Activated naive CD4-positive, alpha-beta T cell treated with Interleukin-2 at 50 U/mL for 16 hours (primary cell): Measurements from ENCODE around the gene PPM1J.
"Not testable (repeated sequence)": the region's sequence is repeated elsewhere in the genome, so short reads cannot be mapped to it uniquely, and the experiment has no call there.

Source experiments
- DNase-seq: peaks from one replicate; pipeline ENCODE4 v3.0.0-alpha.2; 2020

Gene PPM1J

GRCh38 chr1:112721294-112721693, 6.2 kb upstream of the PPM1J start:
- DNase-seq: not testable (repeated sequence)

DNA sequence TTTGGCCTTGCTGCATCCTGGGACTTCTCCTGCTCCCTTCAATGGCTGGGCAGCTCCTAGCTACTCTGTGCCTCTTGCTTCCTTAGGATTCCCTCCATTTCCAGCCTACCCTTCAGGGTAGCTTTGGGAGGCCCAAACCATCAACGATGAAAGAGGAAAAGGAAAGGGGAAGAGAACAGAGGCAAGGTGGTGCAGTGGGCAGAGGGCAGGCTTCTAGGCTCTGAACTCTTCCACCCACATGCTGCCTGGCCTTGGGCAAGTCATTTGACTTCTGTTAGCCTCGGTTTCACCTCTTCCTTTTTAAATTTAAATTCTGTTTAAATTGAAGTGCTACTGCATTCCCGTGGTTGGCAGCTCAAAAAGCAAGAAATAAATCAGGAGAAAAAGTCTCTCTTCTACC, 5.7 kb upstream of the PPM1J start:
- no peak for DNase-seq

GRCh38 chr1:112719706-112720105, 4.6 kb upstream of the PPM1J start:
- no peak for DNase-seq

DNA sequence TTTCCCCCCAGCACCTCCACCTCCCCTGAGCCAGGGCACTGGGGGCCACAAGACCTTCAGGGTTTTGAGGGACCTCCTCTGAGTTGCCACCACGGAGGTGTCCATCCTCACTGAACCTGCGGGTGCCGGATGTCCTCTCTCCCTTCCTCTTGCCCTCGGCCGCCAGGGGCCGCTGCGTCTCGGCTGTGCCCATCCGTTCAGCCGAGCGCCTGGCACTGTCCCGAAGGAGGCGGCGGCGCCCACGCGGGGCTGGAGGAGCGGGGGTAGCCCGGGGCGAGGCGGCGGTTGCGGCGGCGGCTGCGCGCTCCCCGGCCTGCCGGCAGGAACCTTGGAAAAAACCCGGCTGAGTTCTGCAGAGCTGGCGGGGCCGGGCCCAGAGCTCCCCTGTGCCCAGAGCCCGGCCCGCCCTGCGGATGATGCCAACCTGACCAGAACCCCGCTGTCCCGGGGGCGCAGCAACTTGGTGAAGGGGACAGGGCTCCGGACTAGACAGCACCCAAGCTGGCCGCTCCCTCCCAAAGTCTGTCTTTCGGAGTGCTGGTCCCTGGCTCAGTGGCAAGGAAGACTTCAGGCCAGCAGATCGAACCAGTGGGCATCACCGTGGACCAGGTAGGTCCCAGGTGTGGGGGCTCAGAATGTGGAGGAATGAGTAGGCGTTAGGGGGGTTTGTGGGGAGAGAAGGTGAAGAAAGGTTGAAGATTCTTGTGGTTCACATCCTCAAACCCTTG, 3.7 kb upstream of the PPM1J start:
- peak; percentile 78 for DNase-seq

DNA sequence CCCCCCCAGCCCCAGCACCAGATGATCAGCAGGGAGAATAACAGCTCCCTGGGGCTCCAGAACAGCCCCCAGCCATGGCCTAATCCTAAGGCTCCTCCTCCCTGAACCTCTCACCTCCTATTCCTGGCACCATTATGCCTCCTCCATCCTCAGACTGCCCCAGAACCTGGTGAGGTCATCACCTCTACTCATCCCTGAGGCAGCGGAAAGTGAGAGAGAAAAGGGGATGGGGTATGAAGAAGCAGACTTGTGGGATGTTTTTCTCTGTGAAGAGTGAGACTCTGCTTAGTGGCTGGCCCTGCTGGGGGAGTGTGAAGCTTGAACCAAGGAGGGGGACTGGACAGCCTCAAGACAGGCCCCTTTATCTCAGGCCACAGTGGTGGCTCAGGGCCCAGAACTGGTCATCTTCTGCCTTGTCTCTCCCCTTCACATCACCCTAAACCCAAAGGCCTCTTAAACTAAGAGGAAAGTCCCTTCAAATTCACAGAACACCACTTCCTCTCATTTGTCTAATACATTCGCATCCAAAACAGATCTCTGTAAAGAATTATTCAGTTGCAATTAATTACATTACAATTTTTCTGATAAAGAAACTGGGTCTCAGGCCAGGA, 2.2 kb upstream of the PPM1J start:
- no peak for DNase-seq

- DNase-seq: peak; percentile 82
Observed at GRCh38 chr1:112716133-112716720, 1.1 kb upstream of the PPM1J start.

GRCh38 chr1:112714313-112715263, 544 bp downstream of the PPM1J start:
- DNase-seq: peak; percentile 21

DNA sequence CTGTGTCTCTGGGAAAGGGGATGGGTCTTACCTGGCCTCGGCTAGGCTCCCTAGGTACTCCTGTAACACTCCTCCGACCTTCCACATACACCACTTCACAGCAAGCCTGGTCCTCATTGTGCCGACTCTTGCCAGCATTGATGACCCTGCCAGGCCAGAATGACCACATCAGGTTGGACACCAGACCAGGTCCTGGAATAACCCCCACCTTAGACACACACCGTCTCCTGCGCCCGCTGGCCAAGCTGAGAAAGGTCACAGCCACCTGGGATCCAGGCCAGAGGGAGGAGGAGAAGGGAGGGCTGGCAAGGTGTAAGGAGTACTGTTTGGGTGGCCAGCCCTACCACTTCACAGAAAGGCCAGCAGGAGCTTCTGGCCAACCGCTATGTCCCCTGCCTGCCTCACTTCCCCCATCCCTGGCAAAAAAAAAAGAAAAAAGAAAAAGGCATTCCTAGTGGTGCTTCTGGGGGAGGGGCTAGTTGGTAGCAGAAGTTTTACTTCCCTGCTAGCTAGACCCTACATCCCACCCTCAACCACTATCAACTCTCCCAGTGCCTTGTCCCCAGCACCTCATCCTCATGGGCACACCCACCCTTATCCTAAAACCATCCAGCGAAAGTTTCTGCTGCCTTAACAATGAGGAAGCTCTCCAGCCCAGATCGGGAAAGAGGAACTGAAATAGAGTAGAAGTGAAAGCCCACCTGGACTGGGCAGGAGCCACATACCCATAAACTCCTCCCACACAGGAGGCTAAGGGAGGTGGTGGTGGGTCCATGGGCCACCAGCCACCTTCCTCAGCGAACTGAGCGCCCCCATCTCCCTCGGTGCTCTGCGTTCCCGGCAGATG, 1.4 kb downstream of the PPM1J start:
- DNase-seq: no peak

DNA sequence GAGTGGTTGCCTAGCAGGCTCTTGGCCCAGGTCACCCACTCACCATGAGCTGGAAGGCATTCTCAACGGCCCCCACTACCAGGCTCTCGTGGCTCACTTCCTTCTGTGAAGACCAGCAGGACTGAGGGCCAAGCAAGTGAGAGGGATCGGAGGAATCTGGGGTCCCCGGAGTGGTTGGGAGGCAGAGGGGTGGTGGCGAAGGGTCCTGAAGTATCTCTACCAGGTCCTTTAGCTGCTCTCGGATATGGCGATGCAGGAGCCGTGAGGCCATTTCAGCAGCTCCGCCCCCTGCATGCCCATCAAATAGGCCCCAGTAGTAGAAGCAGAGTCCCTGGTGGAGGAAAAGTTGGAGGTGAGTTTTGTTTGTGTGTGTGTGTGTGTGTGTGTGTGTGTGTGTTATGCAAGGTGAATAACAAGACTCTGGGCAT, 2.4 kb downstream of the PPM1J start:
- no peak for DNase-seq

- DNase-seq: no peak
Observed at GRCh38 chr1:112712191-112712590, 2.9 kb downstream of the PPM1J start.

GRCh38 chr1:112711670-112712069, 3.5 kb downstream of the PPM1J start:
- DNase-seq: no peak

- DNase-seq: no peak
Observed at GRCh38 chr1:112711041-112711440, 4.1 kb downstream of the PPM1J start.

GRCh38 chr1:112710586-112710985, 4.5 kb downstream of the PPM1J start:
- DNase-seq: no peak

GRCh38 chr1:112710159-112710558, 5.0 kb downstream of the PPM1J start:
- DNase-seq: no peak

DNA sequence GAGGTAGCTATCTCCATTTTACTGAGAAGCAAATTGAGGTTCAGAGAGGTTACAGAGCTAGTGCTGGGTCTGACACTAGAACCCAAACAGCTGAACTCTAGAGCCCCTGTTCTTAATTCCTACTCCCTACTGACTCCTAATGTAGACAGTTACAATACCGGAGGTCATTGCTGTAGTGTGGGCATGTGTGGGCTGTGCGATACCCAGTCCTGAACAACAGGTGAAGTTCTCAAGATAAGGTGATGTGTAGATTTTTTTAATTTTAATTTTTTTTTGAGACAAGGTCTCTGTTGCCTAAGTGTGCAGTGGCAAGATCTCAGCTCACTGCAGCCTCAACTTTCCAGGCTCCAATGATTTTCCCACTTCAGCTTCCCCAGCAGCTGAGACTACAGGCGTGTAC, 6.6 kb downstream of the PPM1J start:
- no peak for DNase-seq

GRCh38 chr1:112708002-112708448, 7.1 kb downstream of the PPM1J start:
- no peak for DNase-seq

DNA sequence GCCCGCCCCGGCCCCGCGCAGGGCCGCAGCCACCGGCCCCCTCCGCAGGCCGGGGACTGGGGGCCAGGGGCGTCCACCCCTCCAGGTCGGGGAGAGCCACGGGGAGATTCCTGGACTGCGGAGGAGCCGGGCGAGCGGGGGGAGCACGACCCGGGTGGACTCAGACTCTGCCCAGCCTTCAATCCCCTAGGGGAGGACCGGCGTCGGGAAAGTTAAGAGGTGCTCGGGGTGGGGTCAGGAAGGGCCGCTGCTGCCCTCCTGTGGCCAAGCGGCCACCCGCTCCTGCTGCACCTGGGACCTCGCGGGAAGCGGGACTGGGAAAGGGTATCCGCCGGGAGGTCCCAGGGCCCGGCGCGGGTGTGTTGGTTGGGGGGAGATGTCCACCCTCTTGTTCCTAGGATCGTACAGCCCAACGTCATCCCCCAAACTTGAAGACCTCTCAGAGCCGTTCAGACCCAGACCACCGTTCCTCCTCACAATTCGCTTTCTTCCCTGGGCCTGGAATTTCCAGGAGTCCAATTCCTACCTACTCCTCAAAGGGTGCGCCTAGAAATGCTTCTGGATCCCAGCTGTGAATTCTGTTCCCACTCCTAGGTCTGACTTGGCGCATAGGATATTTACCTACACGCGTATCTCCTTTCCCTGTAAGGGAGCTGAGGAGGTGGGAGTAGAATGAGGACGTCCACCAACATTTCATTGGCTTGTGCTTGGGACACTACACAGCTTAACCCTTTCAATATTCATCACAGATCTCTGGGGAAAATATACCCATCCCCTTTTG, 7.7 kb downstream of the PPM1J start:
- peak; percentile 71 for DNase-seq

GRCh38 chr1:112706505-112707220, 8.5 kb downstream of the PPM1J start, which contains the start of gene RHOC:
Gene RHOC (minus strand): TSS chr1:112707127. CDS start chr1:112703799, 3,328 bp downstream.
- DNase-seq: peak; percentile 42

DNA sequence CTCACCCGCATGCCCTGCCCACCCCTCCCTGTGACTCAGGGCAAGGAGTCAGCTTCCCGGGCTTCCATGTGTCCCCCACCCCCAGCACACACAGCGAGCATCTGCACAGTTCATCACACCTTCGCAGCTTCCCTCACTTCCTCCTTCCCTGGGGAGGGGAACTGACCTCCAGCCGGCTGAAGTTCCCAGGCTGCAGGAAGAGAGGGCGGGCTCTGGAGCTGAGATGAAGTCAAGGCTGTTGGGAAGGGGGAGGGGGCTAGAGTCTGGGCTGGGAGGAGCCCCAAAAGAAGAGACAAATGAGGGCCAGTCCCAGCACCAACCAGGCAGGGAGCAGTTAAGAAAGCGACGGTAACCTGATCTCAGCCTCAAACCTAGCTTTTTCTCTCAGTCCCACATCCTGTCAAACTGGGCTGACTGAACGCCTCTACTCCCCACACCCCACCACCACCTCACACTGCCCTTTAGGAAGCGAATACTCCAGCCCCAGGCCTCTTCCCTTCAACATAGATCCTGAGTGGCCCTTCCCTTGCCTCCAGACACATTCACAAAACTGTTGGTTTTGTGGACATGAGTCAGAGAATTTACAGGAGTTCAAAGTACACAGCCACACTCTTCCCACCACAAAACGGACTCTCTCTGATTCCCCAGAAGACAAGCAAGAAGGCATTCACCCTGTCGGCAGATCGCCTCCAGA, 10.1 kb downstream of the PPM1J start:
- DNase-seq: peak; percentile 32
